Activated T-helper 1 cell treated with Interleukin-2 at 50 U/mL for 16 hours (primary cell): ENCODE data around the gene NSFL1C.

Experiments
- DNase-seq: peaks from one replicate; pipeline ENCODE4 v3.0.0-alpha.2; 2020; ENCODE audit warnings: low read depth

Gene NSFL1C

DNA sequence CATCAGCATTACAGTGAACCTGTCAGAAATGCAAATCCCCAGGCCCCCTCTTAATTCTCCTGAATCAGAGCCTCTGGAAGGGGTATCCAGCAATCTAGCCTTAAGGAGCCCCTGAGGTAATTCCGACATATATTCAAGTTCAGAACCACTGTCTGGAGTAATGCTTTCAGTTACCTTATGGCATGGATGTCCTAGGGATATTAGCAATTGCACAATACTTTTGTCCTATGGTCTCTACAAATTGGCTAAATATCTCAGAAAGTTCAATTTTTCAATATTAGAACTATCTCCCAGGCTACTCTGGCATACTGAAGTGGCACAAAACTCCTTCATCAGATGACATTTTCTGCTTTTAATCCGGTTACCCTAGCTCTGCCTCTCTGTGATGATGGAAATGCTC, 6.4 kb downstream of the NSFL1C start:
- DNase-seq, result no peak

DNA sequence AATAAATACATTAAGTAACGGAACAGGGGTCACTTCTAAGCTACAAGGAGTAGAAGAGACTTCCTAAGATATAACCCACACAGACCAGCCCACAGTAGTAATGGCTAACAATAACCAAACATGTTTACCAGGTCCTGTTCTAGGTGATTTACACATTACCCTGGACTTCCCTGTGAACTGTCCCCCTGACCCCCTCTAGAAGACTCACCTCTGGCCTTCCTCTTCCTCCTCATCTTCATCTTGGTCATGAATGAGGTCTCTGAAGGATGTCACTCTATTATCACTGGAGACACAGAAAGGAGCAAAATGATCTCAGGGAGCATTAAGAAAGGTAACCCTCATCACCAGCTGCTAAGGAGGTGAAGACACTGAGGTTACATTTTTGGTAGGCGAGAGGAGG, 8.7 kb downstream of the NSFL1C start:
- no peak for DNase-seq

DNA sequence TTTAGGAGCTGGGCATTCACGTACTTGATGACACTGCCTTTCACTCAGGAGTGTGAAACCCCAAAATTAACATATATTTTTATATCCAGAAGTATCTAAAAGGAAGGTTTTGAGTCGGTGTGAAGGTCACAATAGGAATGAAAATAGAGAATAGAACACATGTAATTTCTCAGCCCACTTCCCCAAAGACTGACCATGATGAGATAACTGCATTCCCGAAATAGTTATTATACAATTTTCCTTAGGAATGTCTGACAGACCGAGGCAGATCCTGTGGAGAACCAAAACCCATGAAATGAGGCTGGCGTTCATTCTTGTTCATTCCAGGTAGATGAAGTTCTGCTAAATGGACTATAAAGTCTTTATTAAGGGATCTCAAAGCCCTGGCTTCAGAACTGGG, 10.3 kb downstream of the NSFL1C start:
- DNase-seq, result no peak

DNA sequence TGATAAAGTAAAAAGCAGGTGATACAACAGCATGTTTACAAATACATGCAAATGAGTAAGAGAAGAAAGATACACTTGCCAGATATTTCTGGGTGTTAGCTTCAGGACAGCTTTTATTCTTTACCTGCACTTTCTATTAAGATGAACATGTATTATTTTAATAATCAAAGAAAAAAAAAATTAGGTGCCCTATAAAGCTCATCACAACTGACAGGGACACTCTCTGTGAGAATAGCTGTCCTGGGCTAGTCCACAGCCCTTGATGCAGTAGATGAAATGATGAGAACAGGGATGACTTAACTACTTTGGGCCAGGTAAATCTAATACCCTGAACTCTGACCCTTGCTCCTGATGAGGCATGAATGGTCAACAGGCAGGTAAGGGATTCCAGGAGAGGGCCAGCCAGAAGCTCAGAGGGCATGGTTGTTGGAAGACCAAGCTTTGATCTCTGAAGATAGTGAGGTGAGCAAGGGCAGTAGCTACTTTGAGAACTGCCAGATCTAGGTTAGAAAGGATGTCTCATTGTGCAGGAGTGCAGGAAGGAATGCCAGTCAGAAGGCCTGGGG, 15.6 kb downstream of the NSFL1C start:
- DNase-seq, result no peak

DNA sequence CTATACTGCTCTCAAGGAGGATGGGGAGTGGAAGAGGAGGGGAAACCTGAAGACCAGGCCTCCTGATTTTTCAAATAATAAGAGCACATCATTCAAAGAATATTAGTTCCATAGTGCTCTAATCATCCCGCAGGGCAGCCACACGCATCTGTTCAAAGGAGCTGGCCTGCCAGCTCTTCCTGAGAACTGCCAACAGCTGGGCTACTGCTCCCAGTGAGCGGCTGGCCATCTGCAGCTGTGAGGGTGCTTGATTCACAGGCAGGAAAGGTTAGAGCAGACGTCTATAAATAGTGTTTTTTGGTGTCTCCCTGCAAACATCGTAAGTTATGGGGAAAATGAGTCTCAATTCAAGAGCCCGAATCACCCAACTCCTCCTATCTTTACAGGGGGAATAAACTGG, 17.3 kb downstream of the NSFL1C start:
- DNase-seq, result no peak

DNA sequence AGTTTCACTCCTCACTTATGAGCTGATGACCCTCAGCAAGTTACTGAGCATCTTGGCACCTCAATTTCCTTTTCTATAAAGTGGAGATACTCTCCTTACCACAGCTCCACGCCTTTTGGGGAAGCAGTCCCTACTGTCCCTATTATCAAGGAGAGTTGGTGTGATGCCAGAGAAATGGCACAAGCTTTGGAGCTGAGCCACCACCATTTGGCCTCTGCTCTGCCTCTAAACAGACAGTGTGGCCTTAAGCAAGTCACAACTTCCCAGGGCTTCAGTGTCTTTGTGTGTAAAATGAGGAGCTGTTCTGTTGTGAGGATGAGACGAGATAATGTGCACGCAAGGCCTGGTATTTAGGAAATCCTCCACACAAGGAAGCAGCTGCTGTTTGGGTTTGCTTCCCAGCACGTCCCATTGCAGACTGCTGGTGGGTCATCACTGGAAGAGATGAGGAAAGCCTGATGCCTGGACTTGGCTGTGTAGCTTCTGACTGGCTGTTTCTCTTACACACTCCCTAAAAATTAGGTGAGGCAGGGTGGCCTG, 18.5 kb downstream of the NSFL1C start:
- no peak for DNase-seq

DNA sequence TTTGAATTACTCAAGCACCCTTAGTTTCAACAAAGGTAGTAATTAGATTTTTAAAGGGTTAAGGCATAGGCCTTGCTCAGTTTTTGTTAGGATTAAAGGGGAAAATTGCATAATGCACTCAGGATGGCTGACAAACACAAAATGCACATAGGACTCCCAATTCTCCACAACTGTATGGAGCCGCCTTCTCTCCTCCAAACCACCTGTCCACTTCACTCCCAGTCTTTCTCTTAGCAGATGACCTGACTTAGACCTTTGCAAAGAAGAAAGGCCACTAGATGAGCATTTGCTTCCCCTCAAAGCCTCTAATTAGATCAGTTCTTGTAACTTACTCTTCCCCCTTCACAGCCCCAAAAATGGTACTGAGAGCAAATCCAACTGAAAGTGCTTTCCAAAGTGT, 20.1 kb downstream of the NSFL1C start:
- no peak for DNase-seq

DNA sequence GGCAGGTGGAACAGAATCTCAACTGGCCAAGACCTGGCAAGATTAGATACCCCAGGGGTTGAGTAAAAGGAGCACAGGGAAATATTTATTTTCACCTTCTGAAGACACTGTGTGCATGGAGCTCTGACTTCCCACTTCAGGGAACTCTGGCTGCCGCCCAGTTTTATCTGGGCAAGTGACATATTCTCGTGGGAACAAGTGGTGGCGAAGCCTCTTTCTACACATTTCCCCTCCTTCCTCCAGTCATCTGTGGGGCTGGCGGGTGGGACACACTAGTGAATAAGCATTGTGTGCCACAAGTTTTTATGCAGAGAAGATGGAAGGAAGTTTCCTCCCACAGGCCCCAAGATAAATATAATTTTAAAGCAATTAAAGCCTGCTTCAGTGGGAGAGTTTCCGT, 23.6 kb downstream of the NSFL1C start:
- DNase-seq, result no peak

DNA sequence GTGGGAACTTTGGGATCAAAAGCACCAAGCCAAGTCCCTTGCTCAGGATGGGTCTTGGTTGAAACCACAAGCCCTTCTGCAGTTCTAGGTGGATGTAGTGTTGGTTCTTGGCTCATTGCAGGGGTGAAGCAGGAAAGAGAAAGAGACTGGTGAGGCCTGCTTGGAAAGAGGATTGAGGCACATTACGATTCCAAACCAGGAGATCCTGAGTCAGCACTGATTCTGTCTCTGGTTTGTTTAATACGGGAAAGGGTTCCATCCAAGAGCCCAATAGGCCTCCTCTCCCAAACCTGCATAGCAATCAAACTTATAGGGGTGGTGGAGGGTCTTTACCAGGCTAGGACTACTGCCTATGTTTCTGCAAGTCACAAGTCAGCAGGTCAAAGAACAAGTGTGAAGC, 24.3 kb downstream of the NSFL1C start:
- no peak for DNase-seq

DNA sequence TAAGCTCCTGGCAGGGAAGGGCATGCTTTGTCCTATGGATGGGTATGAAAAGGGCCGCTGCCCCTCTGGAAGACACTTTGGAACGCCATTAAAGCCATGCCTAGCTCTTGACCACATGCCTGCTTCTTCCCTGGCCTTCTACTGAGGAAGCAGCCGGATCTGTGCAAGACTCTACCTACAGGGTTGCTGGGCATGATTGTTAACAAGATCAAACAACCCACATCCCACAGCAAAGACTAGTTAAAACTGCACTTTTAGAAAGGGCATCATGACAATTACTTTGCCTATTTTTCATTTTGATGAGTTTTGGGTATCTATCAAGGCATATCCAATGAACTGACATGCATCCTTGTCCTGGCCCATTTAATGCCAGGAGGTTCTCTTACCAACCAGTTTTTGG, 25.5 kb downstream of the NSFL1C start:
- no peak for DNase-seq

DNA sequence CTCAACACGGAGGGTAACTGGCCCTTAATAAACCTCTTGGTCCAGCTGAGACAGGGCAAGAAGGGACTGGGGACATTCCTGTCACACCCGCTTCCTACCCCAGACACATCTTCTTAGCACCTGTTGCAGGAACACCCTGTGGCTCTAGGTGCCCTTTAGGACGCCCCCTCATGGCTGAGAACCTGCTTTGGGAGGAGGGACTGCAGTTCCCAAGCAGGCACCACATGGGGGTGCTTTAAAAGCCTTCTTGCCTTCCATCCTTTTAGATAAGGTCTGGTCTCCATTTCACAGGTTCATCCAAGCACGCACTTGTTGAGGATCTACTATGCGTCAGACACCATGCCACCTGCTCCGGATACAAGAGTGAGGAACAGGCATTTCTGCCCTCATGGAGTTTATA, 26.6 kb downstream of the NSFL1C start:
- no peak for DNase-seq

DNA sequence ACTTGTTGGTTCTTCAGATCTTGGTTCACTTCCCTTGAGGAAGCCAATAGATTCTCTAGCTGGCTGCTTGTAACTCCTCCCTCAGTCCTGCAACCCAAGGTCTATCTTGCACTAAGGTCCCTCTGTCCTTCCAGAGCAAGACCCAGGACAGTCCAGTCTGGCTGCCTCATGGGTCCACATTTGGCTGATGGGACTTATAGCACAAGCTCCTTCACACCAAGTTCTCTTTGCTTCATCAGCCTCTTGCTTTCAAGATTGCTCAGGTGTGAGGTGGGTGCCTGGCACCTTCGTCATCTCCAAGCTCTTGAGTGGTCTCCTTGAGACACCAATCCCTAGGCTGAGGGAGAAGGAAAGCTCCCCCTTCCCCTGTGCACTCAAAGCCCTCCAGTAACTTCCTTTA, 28.3 kb downstream of the NSFL1C start:
- no peak for DNase-seq

DNA sequence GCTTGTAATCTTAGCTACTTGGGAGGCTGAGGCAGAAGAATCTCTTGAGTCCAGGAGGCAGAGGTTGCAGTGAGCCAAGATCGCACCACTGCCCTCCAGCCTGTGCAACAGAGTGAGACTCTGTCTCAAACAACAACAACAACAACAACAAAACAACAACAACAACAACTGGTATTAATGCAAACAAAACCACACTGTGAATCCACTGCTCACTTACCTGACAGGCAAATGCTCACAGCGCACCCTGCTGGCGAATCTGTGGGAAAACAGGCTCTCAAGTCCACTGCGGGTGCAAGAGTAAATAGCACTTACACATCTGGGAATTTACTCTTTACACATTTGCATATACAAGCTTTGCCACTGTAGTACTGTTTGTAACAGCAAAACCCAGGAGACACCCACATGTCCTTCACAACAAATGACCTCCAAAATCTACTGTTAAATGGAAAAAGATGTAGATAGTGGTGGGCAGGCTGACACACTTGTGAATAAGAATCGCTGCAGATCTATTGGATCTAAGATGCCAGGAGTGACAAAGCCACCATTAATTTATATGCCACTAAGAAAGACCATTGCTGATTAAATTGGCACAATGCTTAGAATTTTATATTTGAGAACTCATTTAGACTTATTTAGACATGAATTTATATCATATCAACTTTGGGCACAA, 29.3 kb downstream of the NSFL1C start:
- peak; percentile 63 for DNase-seq

DNA sequence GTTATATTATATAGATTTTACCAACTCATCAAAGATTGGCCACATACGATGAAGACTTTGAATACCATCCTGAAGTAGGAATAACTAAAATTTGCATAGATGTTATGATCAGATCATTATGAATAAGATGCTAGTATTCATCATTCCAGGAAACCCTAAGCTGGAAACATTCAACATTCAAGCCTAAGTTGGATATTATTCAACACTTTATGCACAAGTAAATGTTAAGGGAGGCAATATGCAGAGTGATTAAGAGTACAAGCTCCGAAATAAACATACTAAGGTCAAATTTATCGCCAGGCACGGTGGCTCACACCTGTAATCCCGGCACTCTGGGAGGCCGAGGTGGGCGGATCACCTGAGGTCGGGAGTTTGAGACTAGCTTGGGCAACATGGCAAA, 30.4 kb downstream of the NSFL1C start:
- no peak for DNase-seq

DNA sequence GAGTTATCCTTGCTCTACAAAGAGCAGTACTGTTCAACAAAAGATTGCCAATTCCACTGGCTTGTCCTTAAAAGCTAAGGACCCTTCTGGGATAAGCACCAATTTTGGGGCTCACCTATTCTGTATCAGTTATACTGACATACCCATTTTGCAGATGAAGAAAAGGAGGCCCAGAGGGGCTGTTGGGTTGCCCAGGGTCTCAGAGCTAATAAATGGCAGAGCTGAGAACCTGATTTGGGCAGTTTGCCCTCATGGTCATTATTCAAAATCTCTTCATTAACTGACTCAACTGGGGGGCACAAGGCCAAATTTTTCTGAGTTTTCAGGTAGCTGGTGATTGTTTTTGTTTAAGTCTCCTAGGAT, 31.3 kb downstream of the NSFL1C start:
- DNase-seq, result no peak

DNA sequence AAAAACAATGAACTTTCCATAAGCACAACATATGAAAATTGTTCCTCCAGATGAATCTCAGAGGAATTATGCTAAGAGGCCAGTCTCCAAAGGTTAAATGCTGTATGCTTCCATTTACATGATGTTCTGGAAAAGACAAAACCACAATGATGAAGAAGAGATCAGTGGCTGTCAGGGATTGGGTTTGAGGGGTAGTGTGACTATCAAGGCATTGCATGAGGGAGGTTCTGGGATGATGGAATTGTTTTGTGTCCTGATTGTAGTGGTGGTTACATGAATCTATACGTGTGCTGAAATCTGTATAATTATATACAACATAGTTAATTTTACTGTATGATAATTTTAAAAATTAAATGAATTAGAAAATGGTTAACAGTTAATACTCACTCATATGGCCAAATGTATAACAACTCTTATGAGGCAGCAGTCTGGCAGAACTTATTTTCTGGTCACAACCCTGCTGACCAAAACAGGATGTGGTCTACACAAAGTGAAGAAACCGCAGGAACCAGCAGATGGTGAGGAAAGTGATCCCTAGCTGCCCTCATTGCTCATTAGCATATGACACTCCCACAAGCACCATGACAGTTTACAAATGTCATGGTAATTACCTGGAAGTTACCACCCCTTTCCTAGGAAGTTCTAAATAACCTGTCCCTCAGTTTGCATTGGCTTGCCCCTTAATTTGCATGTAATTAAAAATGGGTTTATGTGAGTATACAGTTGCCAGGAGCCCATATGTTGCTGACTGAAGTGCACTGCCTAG, 31.9 kb downstream of the NSFL1C start:
- DNase-seq, result peak; percentile 20

DNA sequence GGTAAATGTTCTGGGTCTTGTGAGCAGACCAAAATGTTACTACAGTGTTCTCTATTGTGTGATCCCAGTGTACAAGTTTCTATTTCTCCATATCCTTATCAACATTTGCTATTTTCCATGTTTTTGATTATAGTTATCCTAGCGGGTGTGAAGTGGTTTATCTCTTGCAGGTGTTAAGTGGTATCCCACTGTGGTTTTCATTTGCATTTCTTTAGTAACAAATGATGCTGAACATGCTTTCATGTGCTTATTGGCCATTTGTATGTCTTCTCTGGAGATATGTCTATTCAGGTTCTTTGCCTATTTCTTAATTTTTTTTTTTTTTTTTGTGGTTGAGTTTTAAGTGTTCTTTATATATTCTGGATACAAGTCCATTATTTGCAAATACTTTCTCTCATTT, 35.5 kb downstream of the NSFL1C start:
- DNase-seq, result no peak

DNA sequence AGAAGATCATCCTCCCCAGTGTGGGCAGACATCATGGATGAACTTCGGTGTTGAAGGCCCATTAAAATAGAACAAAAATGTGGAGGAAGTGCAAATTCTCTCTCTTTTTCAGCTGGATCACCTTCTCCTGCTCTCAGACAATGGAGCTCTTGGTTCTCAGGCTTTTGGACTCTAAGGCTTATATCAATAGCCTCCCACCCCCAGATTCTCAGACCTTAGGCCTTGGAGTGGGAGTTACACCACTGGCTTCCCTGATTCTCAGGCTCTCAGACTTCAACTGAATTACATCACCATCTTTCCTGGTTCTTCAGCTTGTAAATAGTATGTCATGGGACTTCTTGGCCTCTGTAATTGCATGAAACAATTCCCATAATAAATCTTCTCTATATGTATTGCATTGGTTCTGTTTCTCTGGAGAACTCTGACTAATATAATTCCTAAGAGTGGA, 36.6 kb downstream of the NSFL1C start:
- DNase-seq, result no peak

DNA sequence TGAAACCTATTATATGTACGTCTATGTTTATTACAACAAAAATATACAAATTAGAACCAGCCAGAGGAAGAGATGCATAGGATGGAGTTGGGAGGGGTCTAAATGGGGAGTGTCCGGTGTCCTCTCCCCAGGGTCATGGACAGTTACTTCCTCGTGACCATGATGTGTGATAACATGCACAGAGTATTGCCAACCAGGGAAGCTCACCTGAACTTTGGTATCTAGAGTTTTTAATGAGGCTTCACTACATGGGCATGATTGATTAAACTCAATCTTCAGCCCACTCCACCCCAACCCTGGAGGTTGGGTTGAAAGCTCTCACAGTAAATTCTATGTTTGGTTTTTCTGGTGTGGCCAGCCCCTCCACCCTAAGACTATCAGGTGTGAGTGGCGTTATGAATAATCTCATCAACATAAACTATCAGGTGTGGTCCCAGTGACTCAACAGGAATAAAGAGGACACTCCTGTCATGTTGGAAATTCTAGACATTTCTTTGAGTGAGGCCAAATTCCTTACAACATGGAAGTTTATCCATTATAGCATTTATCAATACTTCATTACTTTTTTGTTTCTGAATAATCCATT, 37.4 kb downstream of the NSFL1C start:
- DNase-seq, result no peak

DNA sequence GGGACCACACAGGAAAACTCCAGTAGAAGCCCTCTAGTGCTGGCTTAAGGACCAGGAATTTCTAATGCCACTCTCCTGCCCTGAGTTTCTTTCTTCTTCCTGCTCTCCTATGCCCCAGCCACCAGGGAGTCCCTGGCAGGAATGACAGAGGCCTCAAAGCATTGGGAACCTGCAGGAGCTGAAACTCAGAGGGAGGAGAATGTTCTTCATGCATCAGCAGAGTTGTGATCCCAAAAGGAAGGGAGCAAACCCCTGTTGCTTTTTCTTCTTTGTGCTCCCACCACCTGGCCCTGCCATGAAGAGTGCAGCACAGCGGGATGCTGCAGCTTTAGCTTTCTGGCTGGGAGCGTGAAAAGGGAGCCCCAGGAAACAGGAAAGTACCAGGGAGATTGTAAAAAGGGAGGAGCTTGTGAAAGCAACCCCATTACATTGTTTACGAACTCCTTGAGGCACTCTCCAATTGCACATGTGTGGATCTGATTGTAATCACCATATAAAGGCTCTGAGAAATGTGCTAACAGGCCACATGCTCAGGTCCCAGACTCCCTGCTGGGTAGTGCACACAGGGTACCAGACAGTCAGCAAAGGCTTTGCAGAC, 39.1 kb downstream of the NSFL1C start:
- DNase-seq, result no peak

DNA sequence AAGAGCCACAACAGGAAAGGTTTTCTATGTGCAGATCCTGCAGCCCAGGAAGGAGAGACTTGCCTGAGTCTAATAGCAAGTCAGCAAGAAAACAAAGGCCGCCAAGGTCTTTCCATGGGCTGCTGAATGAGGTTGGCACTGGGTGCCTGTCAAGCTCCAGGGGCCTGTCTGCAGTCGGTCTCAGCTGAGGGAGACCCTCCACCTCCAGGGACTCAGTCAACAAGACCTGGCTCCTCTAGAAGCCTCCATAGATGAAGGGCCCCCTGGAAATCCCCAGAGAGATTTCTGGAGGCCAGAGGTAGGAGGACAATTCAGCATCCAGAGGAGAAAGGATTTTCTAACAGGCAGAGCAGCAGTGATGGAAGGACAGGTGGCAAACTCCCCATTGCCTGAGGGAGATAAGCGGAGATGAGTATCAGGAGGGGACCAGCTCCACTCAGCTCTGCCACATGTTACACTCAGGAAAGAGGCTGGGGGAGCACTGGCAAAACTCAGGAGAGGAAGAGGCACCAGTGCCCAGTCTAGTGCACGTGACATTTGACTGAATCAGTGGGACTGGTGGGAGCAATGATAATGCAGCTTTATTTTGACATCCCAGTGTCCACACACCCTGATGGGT, 40.3 kb downstream of the NSFL1C start:
- no peak for DNase-seq

DNA sequence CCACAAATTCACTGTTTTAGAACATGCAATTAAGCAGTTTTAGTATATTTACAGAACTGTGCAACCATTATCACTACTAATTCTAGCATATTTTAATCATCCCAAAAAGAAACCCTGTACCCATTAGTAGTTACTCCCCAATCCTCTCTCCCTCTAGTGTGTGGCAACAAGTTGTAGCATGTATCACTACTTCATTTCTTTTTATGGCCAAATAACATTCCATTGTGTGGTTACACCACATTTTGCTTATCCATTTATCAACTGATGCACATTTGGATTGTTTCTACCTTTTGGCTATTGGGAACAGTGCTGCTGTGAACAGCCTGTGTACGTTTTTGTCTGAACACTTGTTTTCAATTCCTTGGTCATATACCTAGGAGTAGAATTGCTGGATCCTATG, 42.3 kb downstream of the NSFL1C start:
- no peak for DNase-seq
